NCI-H446 (cell line): Measurements from ENCODE around the gene TOR1AIP1.

Source experiments
- DNase-seq, 2 experiments: peaks; one replicate each; lab custom pipeline; 2025; lab: John Stamatoyannopoulos, UW

TOR1AIP1 gene

GRCh38 chr1:179881642-179882252 lies 338 bp upstream of the TOR1AIP1 start:
- DNase-seq: no peak

DNA sequence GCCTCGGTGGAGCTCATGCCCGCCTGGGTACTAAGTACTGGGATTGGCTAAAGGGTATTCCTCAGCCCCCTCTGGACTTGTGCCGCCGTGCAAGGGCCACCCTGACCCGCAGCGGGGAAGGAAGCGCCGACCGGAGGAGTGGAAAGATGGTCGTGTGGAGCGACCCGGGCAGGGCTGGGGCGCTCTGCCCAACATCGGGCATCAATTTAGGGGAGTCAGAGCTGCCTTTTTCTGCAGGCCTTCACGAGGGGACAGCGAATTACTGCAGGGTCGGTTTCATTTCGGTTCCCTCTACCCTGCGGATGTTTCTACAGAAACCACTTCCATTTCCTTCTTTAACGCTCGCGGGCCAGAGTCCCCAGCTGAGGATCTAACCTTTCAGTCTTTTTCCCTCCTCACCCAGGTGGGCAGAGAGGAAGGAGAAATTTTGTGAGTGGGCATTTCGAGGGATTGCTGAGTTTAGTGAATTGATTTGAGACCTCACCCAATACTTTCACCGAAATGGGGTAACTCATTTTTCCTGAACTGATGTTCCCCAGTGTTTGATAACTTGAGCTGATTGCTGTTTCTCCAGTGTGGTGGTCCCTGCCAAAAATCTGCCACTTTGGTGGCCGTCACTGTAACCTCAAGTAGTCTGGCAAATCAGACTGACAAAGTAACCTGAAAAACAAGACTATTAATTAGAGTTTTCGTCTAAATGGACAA lies 1.1 kb downstream of the TOR1AIP1 start:
- DNase-seq: no peak

DNA sequence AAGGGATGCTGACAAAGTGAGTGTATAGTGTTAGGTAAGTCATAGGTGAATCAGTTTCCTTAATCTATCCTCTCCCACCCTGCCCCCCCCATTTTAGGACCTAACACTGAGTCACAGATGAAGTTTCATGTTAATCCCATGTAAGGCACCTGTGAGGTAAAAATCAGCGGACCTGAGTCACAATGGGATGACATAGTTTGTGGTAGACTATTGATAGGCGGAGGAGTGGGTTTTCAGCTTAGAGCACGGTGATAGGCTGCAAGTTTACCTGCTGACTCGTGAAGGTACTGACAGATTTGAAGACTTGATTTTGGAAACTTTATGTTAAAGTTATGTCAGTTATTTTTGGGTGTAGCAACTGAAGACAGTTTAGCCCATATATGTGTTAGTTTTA lies 1.7 kb downstream of the TOR1AIP1 start:
- DNase-seq: no peak

GRCh38 chr1:179888071-179888470 lies 6.0 kb downstream of the TOR1AIP1 start:
- DNase-seq: no peak

DNA sequence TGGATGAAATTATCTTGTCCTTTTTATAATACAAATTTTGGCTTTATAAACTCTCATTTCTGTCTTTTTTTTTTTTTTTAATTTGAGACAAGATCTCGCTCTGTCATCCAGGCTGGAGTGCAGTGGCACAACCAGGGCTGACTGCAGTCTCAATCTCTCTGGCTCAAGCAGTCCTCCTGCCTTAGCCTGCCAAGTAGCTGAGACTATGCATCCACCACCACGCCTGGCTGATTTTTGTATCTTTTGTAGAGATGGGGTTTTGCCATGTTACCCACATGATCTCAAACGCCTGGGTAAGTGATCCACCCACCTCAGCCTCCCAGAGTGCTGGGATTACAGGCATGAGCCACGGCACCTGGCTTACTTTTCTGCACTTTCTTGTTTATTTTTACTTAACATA lies 7.5 kb downstream of the TOR1AIP1 start:
- no peak for DNase-seq

GRCh38 chr1:179910934-179911333 lies 28.8 kb downstream of the TOR1AIP1 start:
- no peak for DNase-seq

DNA sequence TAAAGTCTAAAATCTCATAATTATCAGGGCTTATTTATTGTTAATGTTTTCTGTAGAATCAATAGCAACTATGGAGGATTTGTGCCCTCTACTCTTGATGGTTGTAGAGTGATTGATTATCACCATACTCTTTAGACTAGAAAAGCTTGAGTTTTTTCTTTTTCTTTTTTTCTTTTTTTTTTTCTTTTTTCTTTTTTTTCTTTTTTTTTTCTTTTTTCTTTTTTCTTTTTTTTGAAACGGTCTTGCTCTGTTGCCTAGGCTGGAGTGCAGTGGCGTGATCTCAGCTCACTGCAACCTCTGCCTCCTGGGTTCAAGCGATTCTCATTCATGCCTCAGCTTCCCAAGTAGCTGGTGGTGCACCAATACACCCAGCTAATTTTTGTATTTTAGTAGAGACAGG lies 29.7 kb downstream of the TOR1AIP1 start:
- DNase-seq: no peak

GRCh38 chr1:179917601-179918429 lies 35.7 kb downstream of the TOR1AIP1 start:
- no peak for DNase-seq

- no peak for DNase-seq
Observed at GRCh38 chr1:179921472-179921871, 39.4 kb downstream of the TOR1AIP1 start.

DNA sequence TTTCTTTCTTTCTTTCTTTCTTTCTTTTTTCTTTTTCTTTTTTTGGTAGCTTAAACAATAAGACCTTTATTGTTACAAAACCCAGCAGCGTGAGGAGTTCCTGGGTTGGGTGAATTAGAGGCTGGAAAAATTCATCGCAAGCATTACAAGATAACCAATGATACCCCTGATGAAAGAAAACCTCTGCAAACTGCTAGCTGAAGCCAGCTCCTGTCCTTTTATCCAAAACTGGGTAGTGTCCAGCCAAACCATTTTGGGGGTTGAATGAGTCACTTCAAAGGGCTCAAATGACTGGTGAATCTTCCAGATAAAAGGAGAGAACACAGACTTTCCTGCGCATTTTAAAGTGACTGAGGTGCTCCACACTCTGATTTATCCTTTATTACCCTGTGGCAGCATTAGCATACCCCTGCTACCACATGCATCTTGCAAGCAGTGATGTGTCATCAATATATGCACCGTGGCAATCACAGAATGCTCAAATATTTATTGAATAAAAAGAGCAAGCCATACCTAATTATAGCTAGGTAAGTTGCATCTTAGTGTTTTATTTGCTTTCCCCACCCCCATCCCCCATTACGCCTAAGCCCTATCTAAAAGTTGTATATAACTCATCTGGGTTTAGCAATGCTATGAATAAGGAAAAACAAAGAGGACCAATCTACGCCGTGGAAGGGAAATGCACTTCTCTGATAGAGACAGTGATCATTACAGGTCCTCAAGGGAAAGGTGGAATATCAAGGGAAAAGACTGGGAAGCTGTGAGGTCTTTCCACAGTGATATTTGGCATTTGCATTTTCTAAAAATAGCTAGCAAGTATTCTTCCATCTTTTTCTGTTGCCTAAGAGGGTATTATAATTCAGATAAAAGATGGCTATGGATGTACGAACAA lies 40.1 kb downstream of the TOR1AIP1 start:
- no peak for DNase-seq

DNA sequence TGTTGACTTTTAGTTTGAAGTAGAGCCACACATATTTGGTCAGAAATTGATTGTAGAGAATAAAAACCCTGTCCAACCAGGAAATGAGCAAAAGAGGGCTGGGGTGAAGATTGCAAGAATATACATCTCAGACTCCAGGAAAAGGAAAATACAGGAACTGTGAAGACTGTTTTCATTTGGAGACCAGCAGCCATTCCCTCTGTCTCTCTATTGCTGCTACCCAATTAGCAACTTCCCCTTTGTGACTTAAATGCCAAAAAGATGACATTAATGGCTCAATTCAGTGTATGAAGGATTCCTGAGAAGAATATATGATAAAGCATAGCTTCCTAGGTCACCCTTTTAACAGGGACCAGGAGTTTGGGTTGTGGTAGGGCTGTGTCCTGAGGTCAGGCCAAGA lies 40.9 kb downstream of the TOR1AIP1 start:
- no peak for DNase-seq

GRCh38 chr1:179924268-179924667 lies 42.2 kb downstream of the TOR1AIP1 start:
- DNase-seq: no peak

GRCh38 chr1:179925302-179925701 lies 43.2 kb downstream of the TOR1AIP1 start:
- no peak for DNase-seq

DNA sequence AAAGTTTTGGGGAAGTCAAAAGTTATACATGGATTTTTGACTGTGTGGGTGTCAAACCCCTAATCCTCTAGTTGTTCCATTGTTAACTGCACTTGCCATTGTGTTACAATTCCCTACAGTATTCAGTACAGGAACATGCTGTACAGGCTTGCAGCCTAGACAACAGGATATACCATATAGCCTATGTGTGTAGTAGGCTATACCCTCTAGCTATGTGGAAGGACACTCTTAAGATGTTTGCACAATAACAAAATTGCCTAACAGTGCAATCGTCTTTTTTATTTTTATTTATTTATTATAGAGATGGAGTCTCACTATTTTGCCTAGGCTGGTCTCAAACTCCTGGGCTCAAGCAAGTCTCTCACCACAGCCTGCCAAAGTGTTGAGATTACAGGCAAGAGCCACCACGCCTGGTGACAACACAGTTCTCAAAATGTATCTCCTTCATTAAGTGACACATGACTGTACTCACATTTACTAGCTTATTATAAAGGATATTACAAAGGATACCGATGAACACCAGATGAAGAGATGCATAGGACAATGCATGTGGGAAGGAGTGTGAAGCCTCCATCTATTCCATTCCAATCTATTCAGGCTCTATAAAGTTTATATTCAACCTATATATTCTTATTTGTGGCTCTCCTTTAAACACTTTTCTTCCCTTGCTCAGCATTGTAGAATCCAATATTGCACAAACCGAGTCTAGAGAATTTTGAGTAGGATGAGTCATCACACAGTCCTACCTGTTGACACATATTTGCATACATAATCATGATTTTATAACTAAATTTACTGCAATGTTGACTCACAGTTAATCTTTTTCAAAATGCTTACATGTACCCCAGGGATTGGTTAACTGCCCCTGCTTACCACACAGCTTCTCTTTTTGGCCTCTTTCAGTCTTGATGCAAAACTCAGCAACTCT lies 44.1 kb downstream of the TOR1AIP1 start:
- DNase-seq: no peak

- DNase-seq: no peak
Observed at GRCh38 chr1:179926850-179927205, 44.7 kb downstream of the TOR1AIP1 start.

GRCh38 chr1:179929955-179930798 lies 48.1 kb downstream of the TOR1AIP1 start:
- peak in 1 of 2 experiments; percentile 11 for DNase-seq

DNA sequence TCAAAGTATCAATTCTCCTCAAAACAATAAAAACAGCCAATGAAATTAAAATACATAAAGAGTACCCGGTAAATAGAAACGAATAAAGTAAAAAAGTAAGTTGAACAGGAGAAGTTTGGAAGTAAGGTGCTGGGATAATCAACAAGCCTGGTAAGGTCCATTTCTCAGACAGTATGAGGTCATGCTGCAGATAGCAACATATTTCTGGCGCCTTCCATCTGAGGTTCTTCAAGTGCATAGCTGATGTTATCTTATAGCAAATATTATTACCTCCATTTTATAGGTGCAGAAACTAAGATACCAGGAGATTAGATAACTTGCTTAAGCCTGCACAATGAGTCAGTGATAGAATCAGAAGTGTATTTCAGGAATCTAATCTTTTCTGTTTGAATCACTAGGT lies 48.8 kb downstream of the TOR1AIP1 start:
- no peak for DNase-seq

DNA sequence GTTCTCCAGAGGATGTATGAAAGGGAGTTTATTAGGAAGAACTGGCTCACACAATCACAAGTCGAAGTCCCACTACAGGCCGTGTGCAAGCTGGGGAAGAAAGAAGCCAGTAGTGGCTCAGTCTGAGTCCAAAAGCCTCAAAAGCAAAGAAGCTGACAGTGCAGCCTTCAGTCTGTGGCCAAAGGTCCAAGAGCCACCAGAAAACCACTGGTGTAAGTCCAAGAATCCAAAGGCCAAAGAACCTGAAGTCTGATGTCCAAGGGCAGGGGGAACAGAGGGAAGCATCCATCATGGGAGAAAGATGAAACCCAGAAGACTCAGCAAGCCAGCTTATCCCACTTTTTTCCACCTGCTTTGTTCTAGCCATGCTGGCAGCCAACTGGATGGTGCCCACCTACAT lies 51.1 kb downstream of the TOR1AIP1 start:
- no peak for DNase-seq

DNA sequence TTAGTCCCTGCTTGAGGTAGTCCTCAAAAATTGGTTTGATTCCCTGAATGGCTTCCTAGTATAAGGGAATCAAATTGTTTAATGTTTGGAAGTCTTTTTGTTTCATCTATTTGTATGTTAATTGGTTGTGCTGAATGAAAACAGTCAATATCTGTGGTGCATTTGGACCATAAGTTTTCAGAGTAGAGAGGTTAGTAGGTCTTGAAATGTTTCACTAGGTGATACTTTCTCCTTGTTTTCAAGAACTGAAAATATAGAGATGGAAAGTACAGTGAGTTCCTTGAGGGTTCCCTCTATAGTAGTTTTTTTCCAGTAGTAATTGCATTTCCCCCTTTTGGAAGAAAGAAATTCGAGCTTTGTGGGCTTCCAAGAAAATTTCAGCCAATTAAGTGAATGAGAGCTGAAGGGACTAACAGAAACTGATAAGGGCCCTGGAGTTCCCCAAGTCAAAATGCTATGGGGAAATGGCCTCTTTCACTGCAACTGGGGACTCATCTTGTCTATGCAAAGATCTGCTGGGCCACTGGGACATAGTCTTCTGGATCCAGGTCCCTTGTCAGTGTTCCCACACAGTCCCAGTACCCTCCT lies 53.9 kb downstream of the TOR1AIP1 start:
- no peak for DNase-seq
